HG03432 (cell line): ENCODE data around the gene TSGA10.

ENCODE experiments used
- ATAC-seq: cut with Tn5 transposase; IDR thresholded peaks from one replicate; pipeline ENCODE4 v1.9.1; 2021; ENCODE audit warnings: mild to moderate bottlenecking, moderate library complexity; ENCODE audit not compliant: unreplicated experiment

Gene TSGA10

GRCh38 chr2:98948956-98949739, 205.6 kb downstream of the TSGA10 start:
- no peak for ATAC-seq

DNA sequence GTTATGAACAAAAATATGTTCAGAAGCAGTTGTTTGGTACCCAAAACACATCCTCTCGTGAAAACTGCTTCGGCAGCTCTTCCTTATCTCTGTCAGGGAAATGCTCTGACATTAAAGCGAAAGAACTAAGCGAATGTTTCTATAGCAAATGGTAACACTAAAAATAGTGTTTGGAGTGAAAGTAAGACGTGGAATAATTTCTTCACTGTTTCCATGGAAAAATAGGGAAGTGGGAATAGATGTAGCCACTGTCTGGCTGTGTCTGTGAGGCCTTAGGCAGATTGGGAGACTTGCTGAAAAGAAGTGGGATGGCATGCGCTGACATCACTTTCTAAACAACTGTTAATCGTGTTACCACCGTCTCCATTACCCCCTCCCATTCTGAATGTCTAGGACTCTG, 207.2 kb downstream of the TSGA10 start:
- ATAC-seq, result no peak
